Thoracic aorta (tissue), 2 donors: ENCODE results near the gene CCNL1. TPM values are rescaled to one million over a fixed set of nuclear protein-coding genes. Genes with fewer than 3 reads are reported as not detected.
"Not testable (repeated sequence)": the region's sequence is repeated elsewhere in the genome, so short reads cannot be mapped to it uniquely, and the experiment has no call there.

Experiments
- ATAC-seq: fragments of 150-250 bp; one replicate; pipeline ENCODE4 v1.8.0; 2017; ENCODE audit warnings: low read depth; ENCODE audit not compliant: insufficient number of reproducible peaks, low FRiP score
- DNase-seq: peaks from one replicate; pipeline ENCODE4 v3.0.0-alpha.2; 2020; ENCODE audit warnings: low spot score
- H3K27ac ChIP-seq, 2 donors: fragments of 200-600 bp; sonication (generic); 1 replicate in 1 of 2; 2 replicates in 1 of 2; pipeline ENCODE4 v1.5.1; 2016; ENCODE audit warnings: mild to moderate bottlenecking in 2 of 2, moderate library complexity in 2 of 2
- H3K27me3 ChIP-seq: fragments of 200-600 bp; sonication (generic); replicated peaks from 2 replicates; pipeline ENCODE4 v1.6.0; 2016; ENCODE audit warnings: mild to moderate bottlenecking; ENCODE audit not compliant: insufficient read depth
- H3K36me3 ChIP-seq: fragments of 200-600 bp; sonication (generic); one replicate; pipeline ENCODE4 v1.5.1; 2016
- H3K4me1 ChIP-seq, 2 donors: fragments of 200-600 bp; sonication (generic); 1 replicate in 1 of 2; 2 replicates in 1 of 2; pipeline versions ENCODE4 v1.5.1 to v1.6.0; 2016; ENCODE audit warnings: low read depth in 2 of 2, mild to moderate bottlenecking in 1 of 2; ENCODE audit not compliant: control insufficient read depth in 1 of 2
- H3K4me3 ChIP-seq: fragments of 200-600 bp; sonication (generic); 2 replicates; pipeline ENCODE4 v1.5.1; 2016; ENCODE audit warnings: mild to moderate bottlenecking
- H3K9me3 ChIP-seq: fragments of 200-600 bp; sonication (generic); 2 replicates; pipeline ENCODE4 v1.5.1; 2016
- total RNA-seq, 2 donors: library from RNA; depleted of rRNA; stranded (reverse); fragments of >200 nt; gene quantifications; one replicate each; pipeline versions ENCODE4 v1.1.0 to v1.2.3, GENCODE V29; 2016
- TF ChIP-seq, protein P1 (sequence below): fragments of 200-600 bp; sonication (generic); IDR thresholded peaks from one replicate; pipeline ENCODE4 v1.5.1; 2019; ENCODE audit warnings: antibody characterized with exemption

Gene CCNL1
- total RNA-seq, 2 donors from 2014 or later: 210 to 387 TPM

DNA sequence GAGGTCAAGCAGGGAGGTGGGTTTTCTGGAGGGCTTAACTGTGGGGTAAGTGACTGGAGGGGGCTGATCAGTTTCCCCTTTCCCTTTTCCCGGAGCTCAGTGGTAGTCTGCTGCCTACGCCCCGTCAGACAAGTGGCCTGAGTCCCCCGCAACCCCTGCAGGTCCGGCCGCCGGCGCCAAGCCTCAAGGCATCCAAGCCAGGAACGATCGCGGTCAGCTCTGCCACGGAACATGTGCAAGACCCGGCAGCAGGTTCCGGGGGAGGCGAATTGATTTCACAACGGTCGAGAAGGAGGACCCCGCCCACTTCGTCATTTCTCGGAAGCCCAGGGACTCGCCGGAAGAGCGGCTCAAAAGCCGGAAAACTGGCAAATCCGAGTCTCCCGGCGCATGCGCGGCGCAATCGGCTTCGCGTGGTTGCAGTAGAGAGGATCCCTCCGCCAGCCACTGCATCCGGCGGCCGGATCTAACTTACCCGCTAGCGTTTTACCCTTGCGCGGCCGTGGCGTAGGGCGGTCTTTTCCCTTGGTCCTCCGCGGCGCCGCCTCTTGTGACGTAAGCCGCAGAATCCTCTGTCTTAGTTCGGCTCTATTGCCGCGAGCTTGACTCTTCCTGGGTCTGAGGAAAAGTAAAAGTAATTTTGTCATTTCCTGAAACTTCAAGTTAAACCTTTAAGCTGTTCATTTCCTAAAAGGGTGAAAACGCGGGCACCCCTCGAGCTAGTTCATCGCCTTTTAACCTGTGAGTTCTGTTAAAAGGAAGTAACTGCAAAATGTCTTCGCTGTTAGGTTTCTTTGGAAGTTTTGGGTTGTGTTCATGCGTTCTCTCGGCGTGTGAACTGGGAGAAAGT is 14.9 kb upstream of the CCNL1 start:
- Histone ChIP-seq H3K4me3 (peak overlapping the region; percentile 83), H3K9me3 (no peaks in the 10 kb centered on the region), H3K36me3 (no peaks in the 10 kb centered on the region), H3K4me1 (peaks cover 13 to 14% of the 10 kb centered on the region in 2 donors), H3K27ac (peak overlapping the region; percentile 95), H3K27me3 (no peaks in the 10 kb centered on the region)
- TF ChIP-seq, protein P1, sequence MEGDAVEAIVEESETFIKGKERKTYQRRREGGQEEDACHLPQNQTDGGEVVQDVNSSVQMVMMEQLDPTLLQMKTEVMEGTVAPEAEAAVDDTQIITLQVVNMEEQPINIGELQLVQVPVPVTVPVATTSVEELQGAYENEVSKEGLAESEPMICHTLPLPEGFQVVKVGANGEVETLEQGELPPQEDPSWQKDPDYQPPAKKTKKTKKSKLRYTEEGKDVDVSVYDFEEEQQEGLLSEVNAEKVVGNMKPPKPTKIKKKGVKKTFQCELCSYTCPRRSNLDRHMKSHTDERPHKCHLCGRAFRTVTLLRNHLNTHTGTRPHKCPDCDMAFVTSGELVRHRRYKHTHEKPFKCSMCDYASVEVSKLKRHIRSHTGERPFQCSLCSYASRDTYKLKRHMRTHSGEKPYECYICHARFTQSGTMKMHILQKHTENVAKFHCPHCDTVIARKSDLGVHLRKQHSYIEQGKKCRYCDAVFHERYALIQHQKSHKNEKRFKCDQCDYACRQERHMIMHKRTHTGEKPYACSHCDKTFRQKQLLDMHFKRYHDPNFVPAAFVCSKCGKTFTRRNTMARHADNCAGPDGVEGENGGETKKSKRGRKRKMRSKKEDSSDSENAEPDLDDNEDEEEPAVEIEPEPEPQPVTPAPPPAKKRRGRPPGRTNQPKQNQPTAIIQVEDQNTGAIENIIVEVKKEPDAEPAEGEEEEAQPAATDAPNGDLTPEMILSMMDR: no peak
- peak; percentile 96 for ATAC-seq
- peak; percentile 97 for DNase-seq

DNA sequence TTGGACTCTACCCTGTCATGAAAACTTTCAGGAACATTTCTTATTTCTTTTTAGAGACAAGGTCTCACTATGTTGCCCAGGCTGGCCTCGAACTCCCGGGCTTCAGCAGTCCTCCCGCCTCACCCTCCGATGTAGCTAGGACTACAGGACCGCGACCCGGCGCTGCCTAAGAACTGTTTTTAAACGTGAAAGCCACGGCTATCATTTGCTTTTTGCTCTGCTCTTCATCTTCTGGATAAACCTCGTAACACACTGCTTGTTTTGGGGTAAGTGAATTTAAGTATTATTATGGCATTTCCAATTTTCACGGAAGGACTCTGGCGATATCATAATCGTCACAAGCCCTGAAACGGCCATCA is 14.3 kb upstream of the CCNL1 start:
- Histone ChIP-seq H3K27ac (peak overlapping the region; percentile 94 to 95), H3K4me1 (peaks cover 13 to 14% of the 10 kb centered on the region in 2 donors), H3K27me3 (no peaks in the 10 kb centered on the region), H3K36me3 (no peaks in the 10 kb centered on the region), H3K9me3 (no peaks in the 10 kb centered on the region), H3K4me3 (peak overlapping the region; percentile 77)
- TF ChIP-seq, protein P1: no peak
- DNase-seq (no peak), ATAC-seq (no peak)

DNA sequence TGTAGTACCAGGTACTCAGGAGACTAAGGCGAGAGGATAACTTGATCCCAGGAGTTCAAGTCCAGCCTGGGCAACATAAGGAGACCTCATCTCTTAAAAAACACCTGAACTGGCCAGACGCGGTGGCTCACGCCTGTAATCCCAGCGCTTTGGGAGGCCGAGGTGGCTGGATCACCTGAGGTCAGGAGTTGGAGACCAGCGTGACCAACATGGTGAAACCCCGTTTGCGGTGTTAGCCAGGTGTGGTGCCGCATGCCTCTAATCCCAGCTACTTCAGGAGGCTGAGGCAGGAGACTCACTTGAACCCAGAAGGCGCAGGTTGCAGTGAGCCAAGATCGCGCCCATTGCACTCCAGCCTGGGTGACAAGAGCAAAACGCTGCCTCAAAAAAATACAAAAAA is 13.4 kb upstream of the CCNL1 start:
- H3K4me1 ChIP-seq: peaks cover 13 to 14% of the 10 kb centered on the region in 2 donors
- H3K9me3 ChIP-seq, H3K4me3 ChIP-seq, ATAC-seq, H3K36me3 ChIP-seq, DNase-seq, H3K27me3 ChIP-seq: not testable (repeated sequence)
- peak overlapping the region in 1 of 2 donors; percentile 94 for H3K27ac ChIP-seq

DNA sequence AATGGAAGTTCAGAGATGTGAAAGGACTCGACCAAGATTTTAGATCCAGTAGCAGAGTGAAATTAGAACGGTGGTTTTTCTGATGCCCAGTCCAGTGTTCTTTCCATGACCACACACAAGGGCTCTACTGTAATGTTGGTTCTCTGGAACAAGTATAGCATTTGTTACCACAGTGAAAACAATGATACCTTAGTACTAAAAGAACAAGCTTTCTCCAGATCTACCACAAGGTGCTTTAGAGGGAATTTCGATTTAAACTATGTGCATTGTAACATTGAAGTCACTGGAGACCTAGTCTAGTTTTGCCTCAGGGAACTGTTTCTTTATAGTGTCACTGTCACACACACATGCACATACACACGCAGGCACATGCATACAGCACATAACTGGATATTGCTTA is 12.8 kb upstream of the CCNL1 start:
- no peak for ATAC-seq
- Histone ChIP-seq H3K36me3 (no peaks in the 10 kb centered on the region), H3K4me1 (peaks cover 13 to 14% of the 10 kb centered on the region in 2 donors), H3K27ac (no peak overlapping the region), H3K4me3 (no peak overlapping the region), H3K9me3 (no peaks in the 10 kb centered on the region), H3K27me3 (no peaks in the 10 kb centered on the region)
- DNase-seq: no peak
- TF ChIP-seq, protein P1: no peak

DNA sequence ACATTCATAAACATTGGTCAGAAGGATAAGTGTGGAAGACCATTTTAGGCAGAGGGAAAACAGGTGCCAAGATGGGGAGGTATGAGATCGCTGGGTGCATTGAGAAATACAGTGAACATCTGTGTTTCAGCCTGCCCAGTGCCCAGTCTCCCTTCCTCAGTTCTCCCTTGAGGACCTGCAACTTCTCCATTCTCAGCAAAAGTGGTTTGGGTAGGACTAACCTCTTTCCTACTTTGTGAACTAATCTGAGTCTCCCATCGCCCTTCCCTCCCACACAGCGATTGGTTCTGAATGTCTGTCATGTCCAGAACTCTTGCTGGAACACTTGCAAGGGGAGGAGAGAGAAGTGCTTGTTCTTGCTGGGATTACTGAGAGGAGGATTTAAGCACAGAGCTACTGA is 10.9 kb upstream of the CCNL1 start:
- DNase-seq (no peak), ATAC-seq (no peak)
- Histone ChIP-seq H3K9me3 (no peaks in the 10 kb centered on the region), H3K4me1 (peaks cover 5% of the 10 kb centered on the region in 2 donors), H3K36me3 (no peaks in the 10 kb centered on the region), H3K4me3 (no peak overlapping the region), H3K27ac (no peak overlapping the region), H3K27me3 (no peaks in the 10 kb centered on the region)
- TF ChIP-seq, protein P1: no peak
